ENCODE measurements around the gene CCDC3. TPM values are rescaled to one million over a fixed set of nuclear protein-coding genes. Genes with fewer than 3 reads are reported as not detected.

Gene CCDC3
- total RNA-seq, 1 donor from 2014 or later, result 10.2 TPM

DNA sequence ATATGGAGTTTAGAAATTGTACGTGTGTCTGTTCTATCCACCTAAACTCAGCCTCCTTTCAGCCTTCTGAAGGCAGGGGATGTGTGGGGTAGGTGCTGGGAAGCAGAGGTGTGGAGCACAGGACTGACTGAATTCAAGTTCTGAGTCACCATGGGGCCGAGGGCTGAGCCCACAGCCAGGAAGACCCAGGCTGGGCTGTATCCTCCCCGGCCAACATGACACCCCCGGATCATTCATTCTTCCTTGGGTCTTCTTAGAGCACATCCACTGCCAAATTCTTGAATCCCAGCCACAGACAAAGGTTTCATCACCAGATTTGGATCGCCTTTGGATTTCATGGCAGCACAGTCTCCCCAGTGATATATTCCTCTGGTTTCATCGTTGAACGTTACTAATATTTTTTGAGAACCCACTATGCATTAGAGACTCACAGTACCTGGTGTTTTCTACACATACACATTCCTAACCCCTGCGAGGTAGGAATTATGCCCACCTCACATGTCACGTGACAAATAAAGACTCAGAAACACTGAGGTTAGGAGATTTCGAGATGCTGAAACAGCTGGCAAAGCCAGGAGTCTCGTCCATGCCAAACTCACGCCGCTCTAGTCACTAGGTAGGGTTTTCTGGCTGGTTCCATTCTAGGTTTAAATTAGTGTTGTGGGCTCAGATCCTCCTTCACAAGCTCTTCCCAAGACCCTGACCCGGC, 26.9 kb downstream of the CCDC3 start:
- no peak for DNase-seq
- H3K27me3 ChIP-seq, result no peaks in the 10 kb centered on the region
- H3K27ac ChIP-seq, result no peak overlapping the region
- no peaks in the 10 kb centered on the region for H3K36me3 ChIP-seq
- no peaks in the 10 kb centered on the region for H3K4me1 ChIP-seq
- H3K4me3 ChIP-seq, result no peak overlapping the region
- intact Hi-C loops (cut with DNase I), result no loop called here
- H3K9me3 ChIP-seq, result no peaks in the 10 kb centered on the region
- TF ChIP-seq, protein P1, sequence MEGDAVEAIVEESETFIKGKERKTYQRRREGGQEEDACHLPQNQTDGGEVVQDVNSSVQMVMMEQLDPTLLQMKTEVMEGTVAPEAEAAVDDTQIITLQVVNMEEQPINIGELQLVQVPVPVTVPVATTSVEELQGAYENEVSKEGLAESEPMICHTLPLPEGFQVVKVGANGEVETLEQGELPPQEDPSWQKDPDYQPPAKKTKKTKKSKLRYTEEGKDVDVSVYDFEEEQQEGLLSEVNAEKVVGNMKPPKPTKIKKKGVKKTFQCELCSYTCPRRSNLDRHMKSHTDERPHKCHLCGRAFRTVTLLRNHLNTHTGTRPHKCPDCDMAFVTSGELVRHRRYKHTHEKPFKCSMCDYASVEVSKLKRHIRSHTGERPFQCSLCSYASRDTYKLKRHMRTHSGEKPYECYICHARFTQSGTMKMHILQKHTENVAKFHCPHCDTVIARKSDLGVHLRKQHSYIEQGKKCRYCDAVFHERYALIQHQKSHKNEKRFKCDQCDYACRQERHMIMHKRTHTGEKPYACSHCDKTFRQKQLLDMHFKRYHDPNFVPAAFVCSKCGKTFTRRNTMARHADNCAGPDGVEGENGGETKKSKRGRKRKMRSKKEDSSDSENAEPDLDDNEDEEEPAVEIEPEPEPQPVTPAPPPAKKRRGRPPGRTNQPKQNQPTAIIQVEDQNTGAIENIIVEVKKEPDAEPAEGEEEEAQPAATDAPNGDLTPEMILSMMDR (IDR thresholded peaks at IDR 0.05), result no peak
- ATAC-seq, result no peak

DNA sequence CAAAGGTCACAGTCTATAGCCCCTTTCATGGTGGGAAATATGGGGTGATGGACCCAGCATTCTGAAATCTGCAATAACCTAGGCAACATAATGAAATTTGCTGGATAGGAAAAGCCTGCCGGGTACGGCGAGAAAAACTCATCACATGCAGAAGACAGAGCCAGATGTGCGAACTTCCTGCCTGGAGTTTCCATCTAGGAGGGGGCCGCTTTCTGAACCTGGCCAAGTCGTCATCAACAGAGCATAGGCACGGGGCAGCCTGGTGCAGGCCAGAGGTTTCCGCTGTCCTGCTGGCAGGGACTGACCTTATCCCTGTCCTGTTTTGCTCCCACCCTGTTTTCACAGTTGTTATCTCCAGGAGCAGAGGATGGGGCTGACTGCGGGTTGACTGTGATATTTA, 27.4 kb downstream of the CCDC3 start:
- DNase-seq, result no peak
- intact Hi-C loops (cut with DNase I), result no loop called here
- Histone ChIP-seq H3K4me1 (no peaks in the 10 kb centered on the region), H3K27me3 (no peaks in the 10 kb centered on the region), H3K36me3 (no peaks in the 10 kb centered on the region), H3K27ac (no peak overlapping the region), H3K4me3 (no peak overlapping the region), H3K9me3 (no peaks in the 10 kb centered on the region)
- ATAC-seq, result no peak
- TF ChIP-seq, protein P1 (IDR thresholded peaks at IDR 0.05), result no peak

DNA sequence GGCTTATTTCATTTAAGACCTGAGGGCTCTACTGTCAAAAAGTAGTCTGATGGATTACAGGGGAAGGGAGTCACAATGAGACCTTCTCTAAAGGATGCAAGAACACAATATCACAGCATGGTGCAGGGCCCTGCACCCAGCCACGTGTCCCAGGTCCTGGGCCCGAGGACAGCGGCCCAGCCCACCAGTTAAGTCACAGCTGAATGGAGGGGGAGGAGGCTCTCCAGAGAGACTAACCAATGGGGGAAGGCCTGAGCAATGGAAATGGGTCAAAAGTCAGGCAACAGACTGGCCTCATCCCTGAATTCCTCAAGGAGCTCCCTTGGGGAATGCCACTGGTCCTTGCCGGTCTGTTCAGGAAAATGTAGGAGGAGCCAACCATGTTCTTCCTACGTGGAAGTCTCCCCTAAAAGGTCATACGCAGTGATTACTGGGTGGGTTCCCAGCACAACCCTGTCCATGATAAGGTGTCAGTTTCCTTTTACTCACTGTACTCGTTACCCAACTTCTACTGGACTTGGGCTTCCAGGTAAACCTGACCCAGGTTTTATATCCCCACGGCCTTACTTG, 28.3 kb downstream of the CCDC3 start:
- no peak overlapping the region for H3K27ac ChIP-seq
- ATAC-seq (no peak), DNase-seq (no peak)
- TF ChIP-seq, protein P1 (IDR thresholded peaks at IDR 0.05), result no peak
- no peaks in the 10 kb centered on the region for H3K36me3 ChIP-seq
- H3K27me3 ChIP-seq, result no peaks in the 10 kb centered on the region
- H3K9me3 ChIP-seq, result no peaks in the 10 kb centered on the region
- no peak overlapping the region for H3K4me3 ChIP-seq
- intact Hi-C loops (cut with DNase I), result no loop called here
- H3K4me1 ChIP-seq, result no peaks in the 10 kb centered on the region

DNA sequence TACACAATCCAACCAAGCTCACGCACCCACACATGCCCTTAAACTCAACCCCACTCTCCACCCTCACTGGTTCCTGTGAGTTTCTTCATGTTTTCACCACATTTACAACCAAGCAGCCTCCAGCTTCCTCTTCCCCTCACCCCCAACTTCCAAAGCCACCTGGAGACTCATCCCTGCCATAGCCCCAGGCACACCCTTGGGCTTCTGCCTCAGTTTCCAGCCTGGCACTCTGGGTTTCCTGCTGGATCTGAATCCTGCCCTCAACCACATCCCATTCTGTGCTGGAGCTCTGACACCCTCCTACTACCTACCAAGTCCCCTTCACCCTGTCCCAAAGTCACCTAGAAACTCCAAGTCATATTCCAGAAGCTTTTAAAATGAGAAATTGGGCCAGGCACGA, 29.4 kb downstream of the CCDC3 start:
- intact Hi-C loops (cut with DNase I), result no loop called here

DNA sequence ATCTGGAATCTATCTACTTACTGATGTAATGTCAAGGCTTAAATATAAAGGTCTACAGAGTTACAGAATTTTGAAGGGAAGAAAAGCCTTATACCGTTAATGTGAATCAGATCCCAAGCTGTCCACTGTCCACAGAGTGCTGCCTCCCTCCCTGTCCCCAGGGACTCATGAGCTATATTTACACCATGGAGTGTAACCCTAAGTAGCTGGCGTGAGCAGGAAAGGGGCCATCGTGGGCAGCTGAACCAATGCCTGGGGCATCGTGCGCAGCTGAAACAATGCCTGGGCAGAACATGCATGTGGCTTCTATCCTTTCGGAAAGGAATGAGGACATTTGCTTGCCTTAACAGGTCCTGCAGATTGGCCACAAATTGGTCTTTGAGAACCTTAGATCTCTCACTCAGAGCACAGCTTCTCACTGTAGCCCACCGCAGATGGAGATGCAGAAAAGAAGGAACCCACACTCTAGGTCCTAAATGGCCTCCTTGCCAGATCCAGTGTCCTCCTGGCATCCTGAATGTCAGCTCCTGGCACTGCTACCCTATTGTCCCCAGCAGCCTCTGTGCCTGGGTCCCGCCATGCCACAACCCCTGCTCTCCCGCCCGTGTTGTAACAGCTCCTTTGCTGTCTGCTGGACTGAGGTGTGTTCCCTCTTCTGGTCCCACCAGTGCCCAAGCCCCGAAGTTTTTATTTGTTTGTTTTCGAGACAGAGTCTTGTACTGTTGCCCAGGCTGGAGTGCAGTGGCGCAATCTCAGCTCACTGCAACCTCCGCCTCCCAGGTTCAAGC, 30.3 kb downstream of the CCDC3 start:
- H3K27ac ChIP-seq, result no peak overlapping the region
- no peaks in the 10 kb centered on the region for H3K36me3 ChIP-seq
- TF ChIP-seq, protein P1 (IDR thresholded peaks at IDR 0.05), result no peak
- no peaks in the 10 kb centered on the region for H3K27me3 ChIP-seq
- DNase-seq (no peak), ATAC-seq (no peak)
- no peaks in the 10 kb centered on the region for H3K4me1 ChIP-seq
- H3K9me3 ChIP-seq, result no peaks in the 10 kb centered on the region
- no peak overlapping the region for H3K4me3 ChIP-seq
- intact Hi-C loops (cut with DNase I), result no loop called here

More for the DNA sequence above, 29.4 kb downstream of the CCDC3 start:
- H3K4me3 ChIP-seq, result no peak overlapping the region
- H3K36me3 ChIP-seq, result no peaks in the 10 kb centered on the region
- H3K4me1 ChIP-seq, result no peaks in the 10 kb centered on the region
- TF ChIP-seq, protein P1 (IDR thresholded peaks at IDR 0.05), result no peak
- H3K9me3 ChIP-seq, result no peaks in the 10 kb centered on the region
- H3K27ac ChIP-seq, result no peak overlapping the region
- no peaks in the 10 kb centered on the region for H3K27me3 ChIP-seq
- ATAC-seq (no peak), DNase-seq (no peak)

Measured in upper lobe of right lung (tissue), 1 donor.